Coronary artery (tissue), 2 donors: ENCODE data around the gene ATP5PB.

ENCODE experiments used
- DNase-seq: peaks from one replicate; pipeline ENCODE4 v3.0.0-alpha.2; 2017; ENCODE audit warnings: low spot score
- H3K27ac ChIP-seq, 2 donors: fragments of 200-600 bp; sonication (generic); one replicate each; pipeline ENCODE4 v1.5.1; 2016 to 2019
- H3K4me3 ChIP-seq: fragments of 200-600 bp; sonication (generic); 2 replicates; pipeline ENCODE4 v1.5.1; 2016; ENCODE audit warnings: mild to moderate bottlenecking, moderate library complexity
- CTCF ChIP-seq: fragments of 200-600 bp; sonication (generic); IDR thresholded peaks from one replicate; pipeline ENCODE4 v1.5.1; 2019; ENCODE audit warnings: antibody characterized with exemption

The ATP5PB gene

GRCh38 chr1:111412839-111413238, 36.4 kb upstream of the ATP5PB start:
- no peak for DNase-seq
- no peak for TF ChIP-seq CTCF
- no peak overlapping the region for H3K27ac ChIP-seq
- H3K4me3 ChIP-seq: no peak overlapping the region

GRCh38 chr1:111414756-111415155, 34.5 kb upstream of the ATP5PB start:
- H3K27ac ChIP-seq: no peak overlapping the region
- H3K4me3 ChIP-seq: no peak overlapping the region
- DNase-seq: no peak
- no peak for TF ChIP-seq CTCF

GRCh38 chr1:111415461-111415860, 33.8 kb upstream of the ATP5PB start:
- no peak for DNase-seq
- no peak overlapping the region for H3K4me3 ChIP-seq
- TF ChIP-seq CTCF: no peak
- no peak overlapping the region for H3K27ac ChIP-seq

GRCh38 chr1:111417755-111418154, 31.5 kb upstream of the ATP5PB start:
- no peak for DNase-seq
- Histone ChIP-seq H3K4me3 (no peak overlapping the region), H3K27ac (no peak overlapping the region)
- no peak for TF ChIP-seq CTCF

- no peak overlapping the region for H3K4me3 ChIP-seq
- DNase-seq: no peak
- TF ChIP-seq CTCF: no peak
- no peak overlapping the region for H3K27ac ChIP-seq
Observed at GRCh38 chr1:111419037-111419436, 30.2 kb upstream of the ATP5PB start.

- no peak overlapping the region for H3K4me3 ChIP-seq
- TF ChIP-seq CTCF: no peak
Observed at GRCh38 chr1:111420377-111420776, 28.9 kb upstream of the ATP5PB start.

GRCh38 chr1:111422546-111423391, 26.5 kb upstream of the ATP5PB start:
- Histone ChIP-seq H3K27ac (no peak overlapping the region), H3K4me3 (no peak overlapping the region)
- DNase-seq: no peak
- no peak for TF ChIP-seq CTCF

More at GRCh38 chr1:111420377-111420776, 28.9 kb upstream of the ATP5PB start:
- no peak overlapping the region for H3K27ac ChIP-seq
- no peak for DNase-seq
